GM18868 (cell line): ENCODE measurements around the gene PEPD.
A peak's percentile ranks its signal among the peaks of the same experiment; 100 is the strongest.
"Not testable (repeated sequence)": the region's sequence is repeated elsewhere in the genome, so short reads cannot be mapped to it uniquely, and the experiment has no call there.

ENCODE experiments used
- ATAC-seq: cut with Tn5 transposase; IDR thresholded peaks from one replicate; pipeline ENCODE4 v1.9.1; 2021; ENCODE audit warnings: mild to moderate bottlenecking, moderate library complexity; ENCODE audit not compliant: unreplicated experiment

PEPD gene

DNA sequence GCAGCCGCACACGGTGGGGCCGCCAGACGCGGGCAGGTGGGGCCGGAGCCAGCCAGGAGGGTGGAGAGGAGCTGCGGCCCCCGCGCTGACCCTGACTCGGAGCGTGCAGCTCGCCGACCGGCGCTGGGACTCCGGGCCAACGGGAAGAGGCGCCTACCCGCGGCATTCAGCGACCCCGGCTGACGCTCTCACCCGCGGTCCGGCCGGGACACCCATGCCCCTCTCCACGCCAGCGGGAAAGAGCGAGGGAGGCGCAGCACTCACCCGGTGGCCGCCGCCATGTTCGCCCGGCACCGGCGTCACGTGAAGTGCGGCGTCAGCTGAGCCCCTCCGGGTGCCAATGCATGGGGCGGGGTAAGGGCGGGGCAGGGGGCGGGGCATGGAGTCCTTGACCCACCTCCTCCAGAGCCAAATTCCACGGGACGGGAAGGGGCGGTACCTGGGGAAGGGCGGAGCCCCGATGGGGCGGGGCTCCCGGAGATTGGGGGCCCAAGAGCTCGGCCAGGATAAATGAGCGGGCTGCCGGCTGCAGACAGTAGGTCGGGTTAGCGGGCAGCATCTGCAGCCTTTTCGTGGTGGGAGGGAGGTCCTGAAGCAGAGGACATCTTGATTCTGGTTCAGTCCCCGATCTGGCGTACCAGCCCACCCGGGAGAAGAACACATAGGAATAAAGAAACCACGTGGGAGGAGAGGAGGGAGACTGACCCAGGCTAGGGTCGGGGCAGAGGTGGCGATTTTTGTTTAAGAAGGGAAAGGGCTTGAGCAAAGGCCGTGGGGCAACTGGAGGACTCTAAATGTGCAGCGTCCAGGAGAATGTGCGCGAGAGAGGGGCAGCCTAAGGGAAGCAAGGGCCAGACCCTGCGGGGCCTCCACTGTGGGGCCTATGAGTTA lies at the start of gene PEPD:
Gene PEPD (minus strand): TSS at position 312 of the 891 bp plus-strand sequence. CDS start 31 bp downstream, at position 281.
- ATAC-seq, result peak; percentile 92

GRCh38 chr19:33569821-33570220 lies 48.2 kb upstream of the PEPD start:
- no peak for ATAC-seq

- no peak for ATAC-seq
These were observed 47.1 kb upstream of the PEPD start for GRCh38 chr19:33568706-33569105.

DNA sequence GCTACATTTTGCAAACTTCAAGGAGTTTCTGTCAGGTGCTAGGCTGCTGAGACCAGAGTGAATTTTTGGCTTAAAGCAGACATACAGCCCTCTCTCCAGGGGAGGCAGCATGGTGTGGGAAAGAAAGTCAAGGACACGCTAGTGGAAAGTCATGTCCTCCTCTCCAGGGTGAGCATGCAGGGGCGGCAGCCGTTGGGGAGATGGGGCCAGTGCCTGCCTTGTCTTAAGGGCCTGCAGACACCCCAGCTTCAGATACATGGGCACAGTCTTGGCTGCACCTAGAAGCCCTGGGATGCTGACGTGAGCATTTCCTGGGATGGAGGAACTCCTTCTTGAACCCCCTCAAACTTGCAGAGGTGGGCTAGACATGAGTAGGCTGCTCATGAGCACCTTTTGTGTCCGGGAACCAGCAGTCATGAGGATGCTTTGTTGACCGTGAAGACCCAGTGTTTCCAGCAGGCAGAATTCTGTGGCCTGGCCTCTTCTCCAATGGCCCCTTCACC lies 43.3 kb upstream of the PEPD start:
- ATAC-seq, result no peak

- ATAC-seq, result no peak
These were observed 41.0 kb upstream of the PEPD start for GRCh38 chr19:33562636-33563035.

DNA sequence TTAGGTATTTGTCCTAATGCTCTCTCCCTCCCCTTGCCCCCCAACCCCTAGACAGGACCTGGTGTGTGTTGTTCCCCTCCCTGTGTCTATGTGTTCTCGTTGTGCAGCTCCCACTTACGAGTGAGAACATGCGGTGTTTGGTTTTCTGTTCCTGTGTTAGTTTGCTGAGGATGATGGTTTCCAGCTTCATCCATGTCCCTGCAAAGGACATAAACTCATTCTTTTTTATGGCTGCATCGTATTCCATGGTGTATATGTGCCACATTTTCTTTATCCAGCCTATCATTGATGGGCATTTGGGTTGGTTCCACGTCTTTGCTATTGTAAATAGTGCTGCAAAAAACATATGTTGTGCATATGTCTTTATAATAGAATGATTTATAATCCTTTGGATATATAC lies 40.1 kb upstream of the PEPD start:
- ATAC-seq, result not testable (repeated sequence)

GRCh38 chr19:33561261-33561660 lies 39.7 kb upstream of the PEPD start:
- no peak for ATAC-seq

DNA sequence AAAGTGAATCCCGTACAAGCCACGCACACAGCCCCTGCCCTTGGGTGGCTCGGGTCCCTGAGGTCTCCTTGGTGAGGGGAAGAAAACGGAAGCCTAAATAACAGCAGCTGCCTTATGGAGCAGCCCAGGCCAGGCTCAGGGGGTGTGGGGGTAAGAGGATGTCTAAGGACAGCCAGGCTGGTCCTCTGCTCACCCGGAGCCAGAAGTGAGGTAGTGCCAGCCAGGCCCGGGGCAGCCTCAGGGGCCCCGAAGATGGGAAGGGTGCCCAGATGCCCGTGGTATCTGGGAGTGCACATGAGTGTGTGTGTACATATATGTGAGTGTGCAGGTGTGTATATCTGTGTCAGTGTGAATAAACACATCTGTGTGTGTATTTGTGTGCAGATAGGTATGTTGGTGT lies 38.4 kb upstream of the PEPD start:
- ATAC-seq, result no peak

- ATAC-seq, result no peak
These were observed 37.3 kb upstream of the PEPD start for GRCh38 chr19:33558856-33559255.

- ATAC-seq, result no peak
These were observed 36.6 kb upstream of the PEPD start for GRCh38 chr19:33558151-33558550.

DNA sequence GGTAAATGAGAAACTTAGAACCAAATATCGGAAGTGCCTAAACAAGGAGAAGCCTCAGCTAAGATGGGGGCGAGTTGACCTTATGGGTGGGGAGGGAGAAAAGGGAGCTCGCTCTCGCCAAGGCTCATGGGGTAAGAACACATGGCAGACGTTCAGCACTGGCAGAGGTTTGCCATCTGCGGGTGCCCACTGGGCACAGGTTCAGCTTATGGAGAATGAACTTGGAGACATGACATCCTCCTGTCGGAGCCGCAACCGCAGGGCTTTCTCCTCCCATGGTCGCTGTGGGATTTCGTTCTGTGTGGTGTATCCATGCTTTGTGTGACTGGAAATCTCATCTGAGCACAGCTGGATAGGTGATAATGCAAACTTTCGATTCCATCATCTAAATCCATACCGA lies 36.1 kb upstream of the PEPD start:
- ATAC-seq, result no peak

- ATAC-seq, result no peak
These were observed 35.6 kb upstream of the PEPD start for GRCh38 chr19:33557196-33557595.

DNA sequence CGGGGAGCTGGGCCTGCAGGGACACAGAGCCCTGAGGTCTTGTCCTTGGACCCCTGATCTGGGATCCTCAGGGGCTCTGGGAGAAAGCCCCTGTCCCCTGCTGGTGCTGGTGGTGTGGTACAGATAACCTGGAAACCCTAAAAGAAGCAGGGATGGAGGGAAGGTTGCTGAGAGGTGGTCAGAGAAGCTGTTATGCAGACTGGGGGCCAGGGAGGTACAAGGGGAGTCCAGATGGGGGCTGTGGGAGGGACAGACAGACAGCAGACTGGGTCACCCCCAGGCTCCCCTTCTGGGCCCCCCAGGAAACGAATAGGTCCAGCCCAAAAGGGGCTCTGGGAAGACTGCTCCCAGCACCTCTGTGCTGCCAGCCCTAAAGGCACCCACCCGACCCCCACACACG lies 34.7 kb upstream of the PEPD start:
- ATAC-seq, result no peak

DNA sequence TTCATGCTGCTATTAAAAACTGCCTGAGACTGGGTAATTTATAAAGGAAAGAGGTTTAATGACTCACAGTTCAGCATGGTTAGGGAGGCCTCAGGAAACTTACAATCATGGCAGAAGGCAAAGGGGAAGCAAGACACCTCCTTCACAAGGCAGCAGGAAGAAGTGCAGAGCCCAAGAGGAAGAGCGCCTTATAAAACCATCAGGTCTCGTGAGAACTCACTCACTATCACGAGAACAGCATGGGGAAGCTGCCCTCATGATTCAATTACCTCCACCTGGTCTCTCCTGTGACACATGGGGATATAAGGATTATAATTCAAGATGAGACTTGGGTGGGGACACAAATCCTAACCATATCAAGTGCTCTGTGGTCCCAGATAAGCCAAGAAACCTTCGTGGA lies 34.1 kb upstream of the PEPD start:
- ATAC-seq, result not testable (repeated sequence)

DNA sequence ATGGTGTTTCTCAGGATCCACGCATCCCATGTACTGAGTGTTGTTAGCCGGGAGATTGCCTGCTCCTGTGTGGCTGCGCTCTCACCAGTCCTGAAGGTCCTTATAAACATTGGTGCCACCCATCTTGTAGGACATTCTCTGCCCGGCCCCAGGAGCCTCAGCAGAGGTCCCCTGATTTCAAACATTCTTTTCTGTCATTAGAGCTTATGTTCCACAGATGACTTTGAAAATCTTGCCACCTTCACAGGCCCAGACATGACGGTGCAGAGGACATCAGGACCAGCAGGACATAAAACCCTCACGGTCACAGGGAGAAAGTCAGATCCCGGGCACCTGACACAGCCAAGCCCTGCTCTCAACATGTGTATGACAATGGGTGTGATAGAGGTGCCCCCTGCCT lies 33.2 kb upstream of the PEPD start:
- ATAC-seq, result no peak

DNA sequence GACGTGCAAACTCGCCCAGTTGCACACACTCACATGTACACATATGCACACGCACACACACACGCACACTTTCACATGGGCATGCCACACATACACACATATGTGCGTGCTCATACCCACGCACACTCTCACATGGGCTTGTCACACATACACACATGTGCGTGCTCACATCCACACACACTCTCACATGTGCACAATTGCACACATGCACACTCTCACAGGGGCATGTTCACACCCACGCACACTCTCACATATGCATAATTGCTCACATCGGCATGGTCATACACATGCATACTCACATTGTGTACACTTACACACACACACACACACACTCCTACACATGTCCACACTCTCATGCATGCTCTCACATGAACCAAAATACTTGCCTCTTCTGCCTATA lies 32.8 kb upstream of the PEPD start:
- ATAC-seq, result no peak

GRCh38 chr19:33553530-33554310 lies 32.1 kb upstream of the PEPD start:
- no peak for ATAC-seq

DNA sequence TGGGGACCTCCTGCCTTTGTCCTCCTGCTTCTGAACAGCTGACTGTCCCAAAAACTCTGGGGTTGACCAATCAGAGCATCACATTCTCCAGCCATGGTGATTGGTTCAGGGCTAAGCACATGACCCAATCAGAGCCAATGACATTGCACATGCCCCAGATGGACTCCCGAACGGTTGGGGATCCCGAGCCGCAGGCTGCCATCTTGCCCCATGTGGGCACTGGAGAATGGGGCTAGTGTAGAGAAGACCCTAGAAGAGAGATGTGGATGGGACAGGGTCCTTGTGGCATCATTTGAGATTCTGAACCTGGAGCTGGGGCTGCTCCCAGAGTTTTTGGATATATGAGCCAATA lies 31.3 kb upstream of the PEPD start:
- ATAC-seq, result no peak

DNA sequence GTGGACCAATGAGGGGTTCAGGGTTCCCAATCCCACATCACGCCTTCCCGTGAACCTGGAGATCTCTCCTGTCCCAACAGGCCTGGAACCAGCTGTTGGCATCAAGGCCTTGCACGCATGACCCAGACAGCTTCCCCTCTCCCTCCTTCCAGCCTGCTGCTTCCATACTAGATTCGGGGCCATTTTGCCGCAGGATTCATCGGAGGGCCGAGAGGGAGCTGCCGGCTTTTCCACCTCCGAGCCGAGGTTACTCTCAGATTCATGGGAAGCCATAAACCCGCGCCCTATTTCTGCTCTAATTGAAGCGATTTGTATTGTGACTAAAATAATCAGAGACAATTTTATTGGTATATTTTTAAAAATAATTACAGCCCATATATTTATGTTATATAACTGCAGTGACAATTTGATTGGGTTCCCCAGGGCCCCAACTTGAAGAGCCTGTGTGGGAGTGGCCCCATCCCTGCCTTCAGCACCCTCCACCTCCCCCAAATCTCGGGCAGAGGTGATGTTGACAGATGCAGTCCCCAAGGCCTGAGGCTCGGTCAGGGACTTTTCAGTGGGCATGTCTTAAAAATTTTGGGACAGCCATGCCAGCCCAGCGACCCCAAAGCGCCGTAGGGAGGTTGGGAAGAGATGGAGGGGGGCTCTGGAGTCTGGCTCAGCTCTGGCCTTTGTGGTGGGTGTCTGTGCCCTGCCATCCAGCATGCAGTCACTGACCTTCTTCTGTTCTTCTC lies 30.8 kb upstream of the PEPD start:
- ATAC-seq, result no peak

GRCh38 chr19:33551676-33552075 lies 30.1 kb upstream of the PEPD start:
- no peak for ATAC-seq

DNA sequence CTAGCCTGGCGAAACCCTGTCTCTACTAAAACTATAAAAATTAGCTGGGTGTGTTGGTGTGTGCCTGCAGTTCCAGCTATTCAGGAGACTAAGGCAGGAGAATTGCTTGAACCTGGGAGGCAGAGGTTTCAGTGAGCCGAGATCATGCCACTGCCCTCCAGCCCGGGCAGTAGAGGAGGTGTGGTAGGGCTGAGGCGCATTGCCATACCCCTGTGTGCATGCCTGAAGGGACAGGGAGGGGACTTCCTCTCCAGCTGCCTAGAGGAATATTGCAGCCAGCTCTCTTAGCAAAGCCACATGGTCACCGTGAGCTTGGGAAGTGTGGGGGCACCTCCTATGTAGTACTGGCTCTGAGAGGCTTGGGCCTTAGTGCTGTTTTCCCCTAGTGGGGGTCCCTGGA lies 29.2 kb upstream of the PEPD start:
- ATAC-seq, result no peak
